ENCODE measurements around the gene KCNN3. TPM values are rescaled to one million over a fixed set of nuclear protein-coding genes. Genes with fewer than 3 reads are reported as not detected.
A peak's percentile ranks its signal among the peaks of the same experiment; 100 is the strongest.

KCNN3 gene
- polyA plus RNA-seq, 1 donor from 2014 or later = 2.2 TPM

DNA sequence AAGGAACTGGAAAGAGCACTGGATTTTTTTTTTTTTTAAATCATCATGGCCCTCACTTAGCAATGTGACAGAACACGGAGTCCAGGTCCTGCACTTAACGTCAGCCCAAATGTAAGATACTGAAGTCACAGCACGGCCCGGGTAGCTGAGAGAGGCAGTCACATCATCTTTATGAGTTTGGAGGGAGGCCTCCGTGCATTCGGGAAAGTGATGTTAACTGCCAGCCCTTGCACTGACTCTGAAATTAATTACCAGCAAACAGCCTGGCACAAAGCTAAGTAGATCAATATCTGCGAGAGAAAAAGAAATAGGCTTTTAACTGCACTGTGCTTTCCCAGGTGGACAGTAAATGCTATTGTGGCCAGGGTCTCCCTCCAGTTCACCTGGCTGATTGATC is 152.6 kb downstream of the KCNN3 start:
- Histone ChIP-seq H2AFZ (ENCODE audit: low read depth, low read length) (no peak overlapping the region), H3K79me2 (replicated peaks; ENCODE audit: insufficient read depth, low read length) (no peaks in the 10 kb centered on the region), H3K4me3 (ENCODE audit: low read length) (no peak overlapping the region), H4K20me1 (ENCODE audit: insufficient read depth) (no peaks in the 10 kb centered on the region), H3K27ac (ENCODE audit: low read length) (no peak overlapping the region), H3K9me3 (ENCODE audit: low read length) (no peaks in the 10 kb centered on the region), H3K9ac (ENCODE audit: low read length) (no peak overlapping the region), H3F3A (ENCODE audit: insufficient read depth, low read length, poor library complexity, severe bottlenecking) (no peaks in the 10 kb centered on the region), H3K9me2 (ENCODE audit: insufficient read depth, low read length) (no peaks in the 10 kb centered on the region), H3K27me3 (ENCODE audit: insufficient read depth, low read depth, low read length) (no peaks in the 10 kb centered on the region), H3K36me3 (ENCODE audit: insufficient read depth, low read length) (no peaks in the 10 kb centered on the region), H3K4me2 (ENCODE audit: low read length) (no peak overlapping the region)
- TF ChIP-seq EP300 (conservative IDR thresholded peaks at IDR 0.05; ENCODE audit: poor library complexity, severe bottlenecking) (no peak), SMC3 (conservative IDR thresholded peaks at IDR 0.05; ENCODE audit: poor library complexity) (no peak), RAD21 (conservative IDR thresholded peaks at IDR 0.05) (no peak)

DNA sequence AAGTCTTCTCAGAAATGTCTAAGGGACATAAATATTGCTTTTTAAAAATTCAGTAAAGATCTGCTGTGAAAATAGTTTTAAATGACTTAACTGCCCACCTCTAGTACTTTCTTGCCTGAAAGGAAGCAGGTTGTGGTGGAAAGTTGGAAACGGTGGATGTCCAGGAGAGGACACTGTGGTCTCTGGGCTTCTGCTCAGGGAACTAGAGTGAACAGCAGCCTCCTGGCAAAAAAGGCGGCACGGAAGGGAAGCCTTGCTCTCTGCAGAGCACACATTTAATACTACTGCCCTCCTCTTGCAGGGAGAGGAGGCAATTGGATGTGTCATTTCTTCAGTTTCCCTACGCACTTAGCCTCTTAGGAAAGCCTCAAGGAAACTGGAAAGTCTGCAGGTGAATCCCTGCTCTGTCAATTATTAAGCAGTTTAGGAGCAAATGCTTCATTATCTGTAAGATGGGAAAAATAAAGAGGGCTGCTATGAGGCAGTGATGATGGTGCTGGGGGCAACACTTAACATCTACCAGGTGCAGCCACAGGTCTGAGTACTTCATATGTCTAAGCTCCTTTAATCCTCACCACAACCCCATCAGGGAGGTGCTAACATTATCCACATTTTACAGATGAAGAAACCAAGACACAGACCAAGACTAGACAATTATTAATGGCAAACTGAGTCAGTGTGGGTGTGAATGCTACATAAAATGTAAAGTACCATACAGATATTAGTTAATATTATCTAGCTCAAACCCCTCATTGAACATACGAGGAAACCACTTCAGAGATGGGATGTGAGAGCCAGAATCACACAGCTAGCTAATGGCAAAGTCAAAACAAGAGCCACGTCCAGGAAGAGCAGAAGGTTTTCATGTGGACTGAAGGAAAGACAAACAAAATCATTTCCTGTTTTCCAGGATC is 153.2 kb downstream of the KCNN3 start:
- H4K20me1 ChIP-seq (ENCODE audit: insufficient read depth) = no peaks in the 10 kb centered on the region
- TF ChIP-seq, protein P1, sequence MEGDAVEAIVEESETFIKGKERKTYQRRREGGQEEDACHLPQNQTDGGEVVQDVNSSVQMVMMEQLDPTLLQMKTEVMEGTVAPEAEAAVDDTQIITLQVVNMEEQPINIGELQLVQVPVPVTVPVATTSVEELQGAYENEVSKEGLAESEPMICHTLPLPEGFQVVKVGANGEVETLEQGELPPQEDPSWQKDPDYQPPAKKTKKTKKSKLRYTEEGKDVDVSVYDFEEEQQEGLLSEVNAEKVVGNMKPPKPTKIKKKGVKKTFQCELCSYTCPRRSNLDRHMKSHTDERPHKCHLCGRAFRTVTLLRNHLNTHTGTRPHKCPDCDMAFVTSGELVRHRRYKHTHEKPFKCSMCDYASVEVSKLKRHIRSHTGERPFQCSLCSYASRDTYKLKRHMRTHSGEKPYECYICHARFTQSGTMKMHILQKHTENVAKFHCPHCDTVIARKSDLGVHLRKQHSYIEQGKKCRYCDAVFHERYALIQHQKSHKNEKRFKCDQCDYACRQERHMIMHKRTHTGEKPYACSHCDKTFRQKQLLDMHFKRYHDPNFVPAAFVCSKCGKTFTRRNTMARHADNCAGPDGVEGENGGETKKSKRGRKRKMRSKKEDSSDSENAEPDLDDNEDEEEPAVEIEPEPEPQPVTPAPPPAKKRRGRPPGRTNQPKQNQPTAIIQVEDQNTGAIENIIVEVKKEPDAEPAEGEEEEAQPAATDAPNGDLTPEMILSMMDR (IDR thresholded peaks at IDR 0.05; ENCODE audit: poor library complexity, severe bottlenecking) = no peak
- TF ChIP-seq TAF1 (IDR thresholded peaks at IDR 0.05; ENCODE audit: low read depth) (no peak), MXI1 (conservative IDR thresholded peaks at IDR 0.05; ENCODE audit: poor library complexity, severe bottlenecking) (no peak), POLR2AphosphoS5 (IDR thresholded peaks at IDR 0.05) (no peak), EP300 (conservative IDR thresholded peaks at IDR 0.05; ENCODE audit: poor library complexity, severe bottlenecking) (no peak), EZH2 (IDR thresholded peaks at IDR 0.05; ENCODE audit: borderline replicate concordance, insufficient read depth, low read length, poor library complexity, severe bottlenecking) (no peak), RAD21 (conservative IDR thresholded peaks at IDR 0.05) (no peak), SMC3 (conservative IDR thresholded peaks at IDR 0.05; ENCODE audit: poor library complexity) (no peak)
- TF ChIP-seq, protein P2, sequence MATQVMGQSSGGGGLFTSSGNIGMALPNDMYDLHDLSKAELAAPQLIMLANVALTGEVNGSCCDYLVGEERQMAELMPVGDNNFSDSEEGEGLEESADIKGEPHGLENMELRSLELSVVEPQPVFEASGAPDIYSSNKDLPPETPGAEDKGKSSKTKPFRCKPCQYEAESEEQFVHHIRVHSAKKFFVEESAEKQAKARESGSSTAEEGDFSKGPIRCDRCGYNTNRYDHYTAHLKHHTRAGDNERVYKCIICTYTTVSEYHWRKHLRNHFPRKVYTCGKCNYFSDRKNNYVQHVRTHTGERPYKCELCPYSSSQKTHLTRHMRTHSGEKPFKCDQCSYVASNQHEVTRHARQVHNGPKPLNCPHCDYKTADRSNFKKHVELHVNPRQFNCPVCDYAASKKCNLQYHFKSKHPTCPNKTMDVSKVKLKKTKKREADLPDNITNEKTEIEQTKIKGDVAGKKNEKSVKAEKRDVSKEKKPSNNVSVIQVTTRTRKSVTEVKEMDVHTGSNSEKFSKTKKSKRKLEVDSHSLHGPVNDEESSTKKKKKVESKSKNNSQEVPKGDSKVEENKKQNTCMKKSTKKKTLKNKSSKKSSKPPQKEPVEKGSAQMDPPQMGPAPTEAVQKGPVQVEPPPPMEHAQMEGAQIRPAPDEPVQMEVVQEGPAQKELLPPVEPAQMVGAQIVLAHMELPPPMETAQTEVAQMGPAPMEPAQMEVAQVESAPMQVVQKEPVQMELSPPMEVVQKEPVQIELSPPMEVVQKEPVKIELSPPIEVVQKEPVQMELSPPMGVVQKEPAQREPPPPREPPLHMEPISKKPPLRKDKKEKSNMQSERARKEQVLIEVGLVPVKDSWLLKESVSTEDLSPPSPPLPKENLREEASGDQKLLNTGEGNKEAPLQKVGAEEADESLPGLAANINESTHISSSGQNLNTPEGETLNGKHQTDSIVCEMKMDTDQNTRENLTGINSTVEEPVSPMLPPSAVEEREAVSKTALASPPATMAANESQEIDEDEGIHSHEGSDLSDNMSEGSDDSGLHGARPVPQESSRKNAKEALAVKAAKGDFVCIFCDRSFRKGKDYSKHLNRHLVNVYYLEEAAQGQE (IDR thresholded peaks at IDR 0.05; ENCODE audit: borderline replicate concordance) = no peak
- H3K27me3 ChIP-seq (ENCODE audit: insufficient read depth, low read depth, low read length) = no peaks in the 10 kb centered on the region
- peak overlapping the region; percentile 1 for H3K4me2 ChIP-seq (ENCODE audit: low read length)
- H3K9me2 ChIP-seq (ENCODE audit: insufficient read depth, low read length) = no peaks in the 10 kb centered on the region
- H3K9me3 ChIP-seq (ENCODE audit: low read length) = no peaks in the 10 kb centered on the region
- no peak overlapping the region for H3K4me3 ChIP-seq (ENCODE audit: low read length)
- peak overlapping the region; percentile 81 for H3K27ac ChIP-seq (ENCODE audit: low read length)
- no peaks in the 10 kb centered on the region for H3K36me3 ChIP-seq (ENCODE audit: insufficient read depth, low read length)
- no peaks in the 10 kb centered on the region for H3K79me2 ChIP-seq (replicated peaks; ENCODE audit: insufficient read depth, low read length)
- no peak overlapping the region for H2AFZ ChIP-seq (ENCODE audit: low read depth, low read length)
- H3F3A ChIP-seq (ENCODE audit: insufficient read depth, low read length, poor library complexity, severe bottlenecking) = no peaks in the 10 kb centered on the region
- no peak overlapping the region for H3K9ac ChIP-seq (ENCODE audit: low read length)
